ENCODE measurements around the gene CDK11A. TPM values are rescaled to one million over a fixed set of nuclear protein-coding genes. Genes with fewer than 3 reads are reported as not detected.

CDK11A gene
- total and polyA plus RNA-seq, 12 donors, result 11.6 to 88.3 (median 15.3) TPM

DNA sequence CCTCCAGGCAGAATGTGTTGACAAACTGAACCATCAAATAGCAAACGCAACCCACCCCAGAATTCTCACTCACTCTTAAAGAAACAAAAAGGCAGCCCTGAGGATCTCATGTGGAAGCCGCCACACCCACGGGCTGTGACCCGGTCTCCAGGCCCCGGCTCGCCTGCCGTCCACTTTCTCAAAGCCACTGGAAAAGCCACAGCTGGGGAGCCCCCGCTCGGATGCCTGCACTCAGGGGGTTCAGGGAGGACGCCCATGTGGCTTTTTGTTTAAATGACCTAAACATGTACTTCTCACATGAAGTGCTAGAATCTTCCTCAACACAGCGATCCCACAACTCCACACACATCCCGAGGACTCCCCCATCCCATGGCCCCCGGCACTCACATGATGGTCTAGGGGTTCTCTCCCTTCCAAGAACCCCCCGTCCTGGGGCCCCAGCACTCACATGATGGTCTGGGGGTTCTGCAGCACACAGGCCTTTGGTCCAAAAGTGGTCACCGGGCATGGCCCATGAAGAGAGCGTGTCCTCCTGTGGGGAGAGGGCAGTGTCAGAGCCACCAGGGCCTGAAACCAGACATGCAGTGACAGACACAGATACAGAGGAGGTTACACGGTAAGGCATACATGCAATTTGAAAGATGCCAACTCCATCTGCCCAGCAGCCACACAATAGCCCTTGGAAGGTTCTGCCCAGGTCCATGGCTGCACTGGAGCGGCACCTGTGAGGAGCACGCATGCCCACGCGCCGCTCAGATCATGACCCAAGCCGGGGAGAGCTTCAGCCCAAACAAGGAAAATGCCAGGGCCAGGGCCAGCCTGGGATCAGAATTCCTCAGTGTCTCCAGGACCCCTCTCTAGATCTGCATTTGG is 37.6 kb upstream of the CDK11A start:
- TF ChIP-seq, protein P1, sequence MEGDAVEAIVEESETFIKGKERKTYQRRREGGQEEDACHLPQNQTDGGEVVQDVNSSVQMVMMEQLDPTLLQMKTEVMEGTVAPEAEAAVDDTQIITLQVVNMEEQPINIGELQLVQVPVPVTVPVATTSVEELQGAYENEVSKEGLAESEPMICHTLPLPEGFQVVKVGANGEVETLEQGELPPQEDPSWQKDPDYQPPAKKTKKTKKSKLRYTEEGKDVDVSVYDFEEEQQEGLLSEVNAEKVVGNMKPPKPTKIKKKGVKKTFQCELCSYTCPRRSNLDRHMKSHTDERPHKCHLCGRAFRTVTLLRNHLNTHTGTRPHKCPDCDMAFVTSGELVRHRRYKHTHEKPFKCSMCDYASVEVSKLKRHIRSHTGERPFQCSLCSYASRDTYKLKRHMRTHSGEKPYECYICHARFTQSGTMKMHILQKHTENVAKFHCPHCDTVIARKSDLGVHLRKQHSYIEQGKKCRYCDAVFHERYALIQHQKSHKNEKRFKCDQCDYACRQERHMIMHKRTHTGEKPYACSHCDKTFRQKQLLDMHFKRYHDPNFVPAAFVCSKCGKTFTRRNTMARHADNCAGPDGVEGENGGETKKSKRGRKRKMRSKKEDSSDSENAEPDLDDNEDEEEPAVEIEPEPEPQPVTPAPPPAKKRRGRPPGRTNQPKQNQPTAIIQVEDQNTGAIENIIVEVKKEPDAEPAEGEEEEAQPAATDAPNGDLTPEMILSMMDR (IDR thresholded peaks at IDR 0.05), result no peak
- Histone ChIP-seq H3K4me3 (no peak overlapping the region), H3K4me1 (peaks cover 0 to 47% (median 17%) of the 10 kb centered on the region in 9 donors), H3K36me3 (peaks cover 0 to 93% (median 44%) of the 10 kb centered on the region in 9 donors), H3K27me3 (no peaks in the 10 kb centered on the region), H3K27ac (no peak overlapping the region), H3K9me3 (no peaks in the 10 kb centered on the region)
- ATAC-seq, result no peak
- no peak for DNase-seq
- 96 to 98% methylated on average over 23 of the region's 23 CpGs for WGBS, 2 donors
- intact Hi-C loops (cut with DNase I), result loop anchor here in 1 of 10 donors (2.0 kb wide), 1 partner anchor 15 kb away; no protein-coding TSS in a partner anchor

DNA sequence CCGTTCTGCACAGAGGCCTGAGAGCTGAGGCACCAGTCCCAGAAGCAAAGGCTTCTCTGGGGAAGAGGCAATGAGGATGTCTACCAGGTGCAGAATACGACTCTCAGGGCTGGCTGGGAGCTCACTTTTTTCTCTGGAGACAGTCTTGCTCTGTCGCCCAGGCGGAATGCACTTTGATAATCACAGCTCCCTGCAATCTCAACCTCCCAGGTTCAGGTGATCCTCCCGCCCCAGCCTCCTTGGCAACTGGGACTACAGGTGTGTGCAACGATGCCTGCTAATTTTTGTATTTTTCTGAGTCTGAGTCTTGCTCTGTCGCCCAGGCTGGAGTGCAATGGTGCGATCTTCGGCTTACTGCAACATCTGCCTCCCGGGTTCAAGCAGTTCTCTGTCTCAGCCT is 36.6 kb upstream of the CDK11A start:
- no peak for DNase-seq
- 95 to 96% methylated on average over 10 of the region's 10 CpGs for WGBS, 2 donors

DNA sequence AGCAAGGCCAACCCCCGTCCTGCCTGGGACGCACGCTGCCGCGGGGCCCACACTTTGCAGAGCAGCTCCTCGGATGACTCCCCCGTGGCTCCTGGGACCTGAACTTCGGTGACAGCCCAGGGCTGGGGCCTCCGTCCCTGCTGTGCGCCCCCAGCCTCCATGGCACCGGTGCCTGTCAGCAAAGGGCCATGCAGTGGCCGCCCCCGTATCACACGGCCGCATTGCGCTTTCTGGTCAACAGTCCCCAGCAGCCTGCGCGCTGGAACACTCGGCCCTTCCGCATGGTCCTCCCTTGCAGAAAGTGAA is 36.1 kb upstream of the CDK11A start:
- ATAC-seq, result no peak
- Histone ChIP-seq H3K36me3 (peaks cover 3 to 98% (median 56%) of the 10 kb centered on the region in 9 donors), H3K4me1 (peaks cover 0 to 40% (median 17%) of the 10 kb centered on the region in 9 donors), H3K27me3 (no peaks in the 10 kb centered on the region), H3K4me3 (no peak overlapping the region), H3K27ac (no peak overlapping the region), H3K9me3 (no peaks in the 10 kb centered on the region)
- DNase-seq, result no peak
- TF ChIP-seq, protein P1 (IDR thresholded peaks at IDR 0.05), result no peak
- 88 to 93% methylated on average over 20 of the region's 20 CpGs for WGBS, 2 donors
- intact Hi-C loops (cut with DNase I), result no loop called here

More for the DNA sequence above, 36.6 kb upstream of the CDK11A start:
- Histone ChIP-seq H3K27me3 (no peaks in the 10 kb centered on the region), H3K9me3 (no peaks in the 10 kb centered on the region), H3K27ac (no peak overlapping the region), H3K36me3 (peaks cover 3 to 98% (median 54%) of the 10 kb centered on the region in 9 donors), H3K4me3 (no peak overlapping the region), H3K4me1 (peaks cover 0 to 43% (median 17%) of the 10 kb centered on the region in 9 donors)
- intact Hi-C loops (cut with DNase I), result no loop called here
- ATAC-seq, result no peak
- TF ChIP-seq, protein P1 (IDR thresholded peaks at IDR 0.05), result no peak

DNA sequence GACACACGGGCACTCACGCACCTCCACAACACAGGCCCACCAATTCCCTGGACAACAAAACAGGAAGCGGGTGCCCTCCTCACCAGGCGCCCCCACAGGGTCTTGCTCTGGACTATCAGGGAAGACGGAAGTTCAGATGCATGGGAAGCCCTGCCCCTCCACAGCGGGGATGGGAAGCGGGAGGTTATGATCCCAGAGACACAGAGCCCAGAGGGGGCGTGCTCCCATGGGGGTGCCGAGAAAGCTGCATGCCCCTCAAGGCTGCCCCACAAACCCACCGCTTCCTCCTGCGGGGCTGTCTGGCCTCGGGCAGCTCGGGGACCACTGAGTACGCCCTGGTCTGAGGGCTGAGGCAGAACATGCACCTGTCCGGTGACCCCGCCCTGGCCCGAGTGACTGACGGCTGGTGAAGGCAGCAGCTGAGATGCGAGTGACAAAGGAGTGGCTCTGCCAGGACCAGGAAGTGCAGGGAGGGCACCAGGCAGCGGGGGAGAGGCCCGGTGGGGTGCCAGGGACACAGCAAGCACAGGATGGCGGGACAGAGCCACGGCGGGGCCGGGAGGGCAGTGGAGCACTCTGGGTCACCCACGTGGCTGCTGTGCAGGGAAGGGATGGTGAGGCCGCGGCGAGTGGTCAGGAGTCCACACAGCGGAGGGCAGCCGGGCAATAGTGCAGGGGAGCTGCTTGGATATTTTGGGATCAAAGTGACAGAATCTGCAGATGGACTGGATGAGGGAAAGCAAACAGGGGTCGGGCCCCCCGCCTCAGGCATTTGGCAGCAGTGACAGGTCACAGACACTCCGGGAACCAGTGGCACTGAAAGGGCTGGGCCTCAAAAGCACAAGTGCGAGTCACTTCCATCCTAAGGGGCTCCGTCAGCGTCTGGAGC is 35.5 kb upstream of the CDK11A start:
- WGBS, 2 donors, result 91 to 92% methylated on average over 37 of the region's 37 CpGs
- peaks cover 0 to 35% (median 17%) of the 10 kb centered on the region in 9 donors for H3K4me1 ChIP-seq
- ATAC-seq, result no peak
- TF ChIP-seq, protein P1 (IDR thresholded peaks at IDR 0.05), result no peak
- no peaks in the 10 kb centered on the region for H3K27me3 ChIP-seq
- H3K27ac ChIP-seq, result peak overlapping the region in 6 of 10 donors; percentile 21 to 68 (median 58)
- intact Hi-C loops (cut with DNase I), result loop anchor here in 1 of 10 donors (5.0 kb wide), 1 partner anchor 148 kb away; no protein-coding TSS in a partner anchor
- H3K36me3 ChIP-seq, result peaks cover 3 to 98% (median 58%) of the 10 kb centered on the region in 9 donors
- no peaks in the 10 kb centered on the region for H3K9me3 ChIP-seq
- H3K4me3 ChIP-seq, result no peak overlapping the region
- no peak for DNase-seq

Data from heart right ventricle (tissue), 16 donors.